Right lung (tissue), 10 donors: ENCODE measurements around the gene RPL39L. TPM values are rescaled to one million over a fixed set of nuclear protein-coding genes. Genes with fewer than 3 reads are reported as not detected.
"Not testable (repeated sequence)": the region's sequence is repeated elsewhere in the genome, so short reads cannot be mapped to it uniquely, and the experiment has no call there.

ENCODE experiments used
- DNase-seq, 2 donors: peaks; one replicate each; pipeline ENCODE4 v3.0.0-alpha.2; 2013
- long read RNA-seq, 8 donors: transcript quantifications; one replicate each; lab custom pipeline, GENCODE V29; 2026
- polyA plus RNA-seq, 5 donors: library from polyadenylated mRNA; unstranded; fragments of 120-200 nt; gene quantifications; one replicate each; pipeline versions ENCODE4 v1.2.1 to v1.2.3, GENCODE V29; 2013; ENCODE audit warnings: inconsistent platforms in 1 of 5, low replicate concordance in 1 of 5; ENCODE audit not compliant: insufficient read length in 5 of 5, insufficient read depth in 1 of 5

The RPL39L gene
- polyA plus RNA-seq: 10 to 100 TPM; 12.8 to 17.7 (median 16.7) TPM
- long read RNA-seq, donor 1, transcript RPL39L-201 (3 exons, 756 nt): major isoform, 20 of 21 reads
- long read RNA-seq, donor 1, partial matches to known transcripts: 0 of 21 reads
- long read RNA-seq, donor 1, other reads (novel, unspliced or antisense): 0 of 21 reads
- long read RNA-seq, donor 2, transcript RPL39L-201 (3 exons, 756 nt): major isoform, 7 of 7 reads
- long read RNA-seq, donor 2, partial matches to known transcripts: 0 of 7 reads
- long read RNA-seq, donor 2, other reads (novel, unspliced or antisense): 0 of 7 reads
- long read RNA-seq, donor 3, transcript RPL39L-201 (3 exons, 756 nt): major isoform, 12 of 12 reads
- long read RNA-seq, donor 3, partial matches to known transcripts: 0 of 12 reads
- long read RNA-seq, donor 3, other reads (novel, unspliced or antisense): 0 of 12 reads
- long read RNA-seq, donor 4, transcript RPL39L-201 (3 exons, 756 nt): major isoform, 9 of 9 reads
- long read RNA-seq, donor 4, partial matches to known transcripts: 0 of 9 reads
- long read RNA-seq, donor 4, other reads (novel, unspliced or antisense): 0 of 9 reads
- long read RNA-seq, donor 5, transcript RPL39L-201 (3 exons, 756 nt): major isoform, 21 of 22 reads
- long read RNA-seq, donor 5, partial matches to known transcripts: 0 of 22 reads
- long read RNA-seq, donor 5, other reads (novel, unspliced or antisense): 0 of 22 reads
- long read RNA-seq, donor 6, transcript RPL39L-201 (3 exons, 756 nt): major isoform, 11 of 11 reads
- long read RNA-seq, donor 6, partial matches to known transcripts: 0 of 11 reads
- long read RNA-seq, donor 6, other reads (novel, unspliced or antisense): 0 of 11 reads
- long read RNA-seq, donor 7, transcript RPL39L-201 (3 exons, 756 nt): major isoform, 9 of 9 reads
- long read RNA-seq, donor 7, partial matches to known transcripts: 0 of 9 reads
- long read RNA-seq, donor 7, other reads (novel, unspliced or antisense): 0 of 9 reads
- long read RNA-seq, donor 8, partial matches to known transcripts: 0 of 4 reads
- long read RNA-seq, donor 8, other reads (novel, unspliced or antisense): 0 of 4 reads

DNA sequence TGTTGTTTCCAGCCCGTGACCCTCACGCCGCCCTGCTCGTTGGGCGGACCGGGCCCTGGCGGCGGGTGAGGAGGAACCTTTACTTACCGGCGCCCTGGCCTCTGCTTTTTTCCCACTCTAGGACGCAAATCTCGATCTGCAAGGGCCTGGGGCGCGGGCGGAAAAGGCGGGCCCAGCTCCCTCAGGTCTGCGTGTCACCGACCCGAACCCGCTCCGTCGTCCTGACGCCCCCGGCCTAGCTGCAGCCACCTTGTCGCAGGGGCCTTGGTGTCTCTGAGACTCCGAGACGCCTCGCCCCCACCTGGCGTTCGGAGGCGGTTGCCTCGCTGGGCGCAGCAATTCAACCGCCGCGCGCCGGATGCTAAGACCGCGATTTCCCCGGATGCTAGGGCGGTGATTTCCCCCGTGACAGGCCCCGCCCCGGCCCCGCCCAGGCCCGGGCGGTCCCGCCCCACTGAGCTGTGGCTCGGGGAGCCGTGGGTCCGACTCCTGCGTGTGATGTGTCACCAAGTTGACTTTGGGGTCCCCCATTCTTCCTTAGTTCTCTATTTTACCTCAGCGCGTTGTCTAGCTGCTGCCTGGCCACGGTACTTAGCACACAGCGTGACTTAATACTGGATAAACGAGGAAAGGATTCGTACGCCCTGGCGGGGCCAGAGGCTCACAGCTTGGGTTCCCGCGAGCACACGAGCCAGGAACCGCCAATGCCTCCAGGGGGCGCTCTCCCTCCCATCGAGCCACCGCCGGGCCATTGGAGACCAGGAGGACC is at the start of gene RPL39L:
Gene RPL39L (minus strand): TSS at position 371 of the 769 bp plus-strand sequence. CDS start 18,196 bp downstream, outside the sequence.
- peak; percentile 81 to 82 for DNase-seq

DNA sequence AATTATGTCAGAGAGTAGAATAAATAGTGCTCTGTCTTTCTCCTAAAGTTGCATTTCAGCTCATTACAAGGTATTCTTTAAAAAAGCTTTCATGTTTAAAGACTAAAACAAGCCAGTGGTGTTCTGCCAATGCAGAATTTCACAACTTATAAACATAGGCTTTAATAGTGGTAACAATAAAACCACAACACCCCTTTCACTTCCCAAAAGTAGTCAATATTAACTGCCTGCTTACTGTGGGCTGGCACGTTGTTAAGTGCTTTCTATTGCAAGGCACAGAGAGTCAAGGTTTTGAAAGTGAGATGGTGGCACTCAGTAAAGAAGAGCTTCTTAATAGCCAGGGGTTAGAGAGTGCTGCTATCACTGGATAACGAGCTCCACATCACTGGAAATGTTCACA is 49.6 kb upstream of the RPL39L start:
- no peak for DNase-seq

DNA sequence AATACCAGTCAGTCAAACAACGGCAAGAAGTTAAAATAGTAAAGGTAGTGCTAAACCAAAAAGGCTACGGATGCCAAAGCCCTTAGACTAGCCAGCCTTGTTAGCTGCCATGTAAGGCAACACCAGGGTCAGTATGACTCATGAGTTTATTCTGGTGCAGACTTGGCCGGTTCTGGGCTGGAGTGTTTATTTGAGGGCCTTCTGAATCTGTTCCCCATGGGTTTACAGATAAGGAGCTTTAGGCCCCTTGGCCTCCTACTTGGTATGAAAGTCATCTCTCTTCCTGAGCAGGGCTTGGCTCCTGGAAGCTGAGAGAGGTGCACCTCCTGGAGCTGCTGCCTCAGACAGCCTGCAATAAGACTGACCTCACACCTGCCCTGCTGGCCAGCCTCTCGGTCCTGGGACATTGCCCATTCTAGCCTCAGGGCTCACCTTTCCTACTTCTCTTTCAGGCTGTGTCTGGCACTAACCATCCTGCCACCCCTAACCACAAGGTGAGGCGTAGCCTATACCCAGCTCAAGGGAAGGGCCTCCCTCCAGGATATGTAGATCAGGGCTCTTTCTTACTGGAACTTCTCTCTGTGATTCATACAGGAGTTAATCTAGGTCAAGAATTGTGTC is 47.6 kb upstream of the RPL39L start:
- DNase-seq: no peak

DNA sequence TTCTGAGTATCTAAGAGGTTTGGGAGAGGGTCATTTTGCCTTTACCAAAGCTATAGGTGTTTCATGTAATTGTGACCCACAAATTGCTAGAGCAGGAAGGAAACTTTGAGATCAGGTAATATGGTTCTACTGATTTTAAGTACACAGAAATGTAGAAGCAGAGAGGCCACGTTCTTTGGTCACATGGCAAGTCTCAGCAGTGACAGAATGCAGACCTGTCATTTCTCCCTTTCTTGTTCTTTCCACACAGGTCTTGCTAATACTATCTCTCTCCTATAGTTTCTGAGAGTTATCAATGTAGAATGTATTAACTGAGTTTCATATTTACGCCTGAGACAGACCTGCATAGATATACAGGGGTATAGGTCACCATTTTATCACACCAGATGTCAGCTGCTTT is 47.1 kb upstream of the RPL39L start:
- DNase-seq: no peak

DNA sequence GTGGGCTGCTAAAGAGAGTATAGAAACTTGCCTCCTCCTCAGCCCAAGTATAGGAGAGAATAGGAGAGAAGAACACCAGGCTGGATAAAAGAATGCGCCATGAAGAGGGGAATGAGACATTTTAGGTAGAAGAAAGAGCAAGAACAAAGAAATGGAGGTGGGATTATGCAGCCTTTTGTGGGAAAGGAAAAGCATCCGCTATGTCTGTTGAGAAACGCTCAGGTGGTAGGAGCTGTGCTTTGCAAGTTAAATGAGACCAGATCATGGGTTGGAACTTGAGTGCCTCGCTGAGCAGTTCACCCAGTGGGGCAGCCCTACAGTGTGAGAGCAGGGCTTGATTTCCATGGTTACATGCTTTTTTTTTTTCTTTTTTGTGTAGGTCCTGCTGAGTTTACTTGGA is 46.5 kb upstream of the RPL39L start:
- no peak for DNase-seq

DNA sequence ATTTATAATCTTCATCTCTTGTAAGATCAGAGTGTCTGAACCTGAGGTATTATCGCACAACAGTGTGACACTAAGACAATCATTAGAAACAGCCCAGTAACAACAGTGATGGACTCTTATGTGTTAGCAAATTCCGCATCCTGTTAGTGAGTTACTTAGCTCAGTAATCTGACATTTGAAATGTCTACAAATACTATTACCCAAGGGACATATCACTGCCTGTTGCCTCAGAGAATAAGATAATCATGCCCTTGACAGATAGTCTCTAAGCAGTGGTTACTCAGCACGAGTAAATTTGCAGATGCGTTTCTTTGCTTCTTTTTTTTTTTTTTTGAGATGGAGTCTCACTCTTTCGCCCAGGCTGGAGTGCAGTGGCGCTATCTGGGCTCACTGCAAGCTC is 44.6 kb upstream of the RPL39L start:
- no peak for DNase-seq

DNA sequence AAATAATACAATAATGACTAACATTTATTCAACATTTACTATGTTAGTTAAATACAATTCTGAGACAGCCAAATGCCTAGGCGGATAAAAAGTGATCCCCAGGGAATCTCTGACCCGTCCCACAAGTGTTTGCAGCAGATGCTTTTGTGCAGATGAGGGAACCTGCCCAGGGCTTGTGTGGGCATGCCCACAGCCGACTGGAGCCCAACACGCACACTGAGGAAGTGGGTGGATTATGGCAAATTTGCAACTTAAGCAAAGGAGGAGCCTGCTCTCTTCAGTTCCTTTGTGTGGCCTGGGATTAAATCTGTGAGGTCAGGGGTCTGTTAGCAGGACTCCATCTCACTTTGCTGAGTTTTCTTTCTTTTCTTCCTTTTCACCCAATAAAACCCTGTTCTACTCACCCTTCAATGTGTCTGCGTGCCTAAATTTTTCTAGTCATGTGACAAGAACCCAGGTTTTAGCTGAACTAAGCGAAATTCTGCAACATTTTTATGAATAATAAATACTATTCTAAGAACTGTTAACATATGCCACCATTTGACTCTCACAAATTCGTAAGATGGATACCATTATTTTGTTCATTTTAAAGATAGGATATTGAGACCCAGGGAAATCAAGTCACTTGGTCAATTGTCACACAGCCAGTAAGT is 44.0 kb upstream of the RPL39L start:
- no peak for DNase-seq

DNA sequence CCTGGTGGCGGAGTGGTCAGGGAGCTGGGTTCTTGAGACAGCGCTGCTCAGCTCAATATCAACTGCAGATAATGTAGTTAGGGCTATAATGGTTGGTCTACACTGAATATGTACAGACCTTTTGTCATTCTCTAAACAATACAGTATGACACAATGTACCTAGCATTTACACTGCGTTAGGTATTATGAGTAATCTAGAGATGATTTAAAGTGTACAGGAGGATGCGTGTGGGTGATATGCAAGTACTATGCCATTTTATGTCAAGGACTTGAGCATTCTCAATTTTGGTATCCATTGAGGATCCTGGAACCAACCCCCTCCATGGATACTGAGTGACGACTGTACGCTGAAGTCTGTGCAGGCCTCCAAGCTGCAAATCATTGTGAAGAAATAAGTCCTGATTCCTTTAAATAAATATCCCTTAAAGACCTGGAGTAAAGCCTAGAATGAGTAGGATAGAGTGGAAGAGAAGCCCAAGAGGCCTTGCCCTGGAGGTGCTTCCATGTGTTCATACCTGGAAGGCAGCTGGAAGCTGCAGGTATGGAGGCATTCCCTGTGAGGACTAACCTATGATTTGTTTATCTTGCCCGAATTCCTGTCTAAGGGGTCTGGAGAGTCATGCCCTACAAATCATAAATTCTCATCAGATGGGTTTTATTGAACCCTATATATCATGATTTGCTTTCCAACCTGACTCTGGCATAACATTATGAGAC is 42.3 kb upstream of the RPL39L start:
- no peak for DNase-seq

DNA sequence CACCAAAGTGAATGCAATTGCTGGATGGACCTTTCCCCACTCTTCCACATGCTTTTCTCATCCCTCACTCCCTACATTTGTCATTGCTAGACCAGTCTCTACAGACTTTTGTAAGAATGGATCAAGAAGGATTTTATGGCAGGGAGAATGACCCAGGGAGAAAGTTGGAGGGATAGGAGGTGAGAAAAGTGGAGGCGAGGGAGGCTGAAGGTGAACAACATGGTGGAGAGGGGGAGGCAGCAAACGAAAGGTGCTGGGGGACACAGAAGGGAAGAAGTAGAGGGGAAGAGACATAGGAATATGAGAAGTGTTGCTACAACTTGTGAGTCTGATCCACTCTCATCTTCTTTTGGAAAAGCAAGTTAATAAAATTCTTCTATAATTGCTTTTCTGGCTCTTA is 33.6 kb upstream of the RPL39L start:
- no peak for DNase-seq

DNA sequence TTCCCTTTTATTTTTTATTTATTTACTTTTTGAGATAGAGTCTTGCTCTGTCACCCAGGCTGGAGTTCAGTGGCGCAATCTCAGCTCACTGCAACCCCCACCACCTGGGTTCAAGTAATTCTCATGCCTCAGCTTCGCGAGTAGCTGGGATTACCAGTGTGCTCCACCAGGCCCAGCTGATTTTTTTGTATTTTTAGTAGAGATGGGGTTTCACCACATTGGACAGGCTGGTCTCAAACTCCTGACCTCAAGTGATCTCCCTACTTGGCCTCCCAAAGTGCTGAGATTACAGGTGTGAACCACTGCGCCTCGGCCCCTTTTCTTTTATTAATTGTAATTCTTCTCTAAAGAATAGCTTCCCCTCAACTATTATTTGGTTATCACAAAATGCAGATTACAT is 31.6 kb upstream of the RPL39L start:
- not testable (repeated sequence) for DNase-seq

DNA sequence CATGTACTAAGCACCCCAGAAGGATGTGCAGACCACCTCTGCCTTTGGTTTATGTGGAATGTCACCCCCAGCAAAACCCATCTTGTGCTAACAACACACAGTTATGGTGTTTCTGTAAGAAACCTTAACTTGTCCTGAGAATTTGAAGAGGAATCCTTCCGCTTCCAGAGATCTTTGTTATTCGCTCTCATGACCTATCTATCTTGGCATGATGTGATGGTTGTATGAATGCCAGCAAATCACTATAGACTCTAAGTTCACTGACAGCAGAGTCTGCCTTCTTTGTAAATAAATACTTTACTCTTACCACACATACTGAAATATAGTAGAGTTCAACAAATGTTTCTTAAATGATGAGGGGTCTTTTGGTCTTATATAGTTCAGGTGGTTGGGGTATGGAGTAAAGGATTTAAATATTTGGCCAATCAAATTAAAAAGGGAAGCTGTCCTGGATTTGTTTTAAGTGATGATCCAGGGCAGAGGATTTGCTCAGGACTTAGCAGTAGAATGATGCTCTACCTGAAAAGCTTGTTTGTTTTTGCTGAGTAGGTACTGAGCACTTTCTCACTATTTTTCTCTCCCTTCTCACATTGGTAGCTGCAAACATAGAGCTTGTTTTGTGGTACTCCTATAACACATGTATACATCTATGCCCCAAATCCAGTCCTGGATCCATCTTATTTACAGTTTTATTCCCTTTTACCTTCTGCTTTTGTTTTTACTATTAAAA is 30.1 kb upstream of the RPL39L start:
- DNase-seq: no peak

DNA sequence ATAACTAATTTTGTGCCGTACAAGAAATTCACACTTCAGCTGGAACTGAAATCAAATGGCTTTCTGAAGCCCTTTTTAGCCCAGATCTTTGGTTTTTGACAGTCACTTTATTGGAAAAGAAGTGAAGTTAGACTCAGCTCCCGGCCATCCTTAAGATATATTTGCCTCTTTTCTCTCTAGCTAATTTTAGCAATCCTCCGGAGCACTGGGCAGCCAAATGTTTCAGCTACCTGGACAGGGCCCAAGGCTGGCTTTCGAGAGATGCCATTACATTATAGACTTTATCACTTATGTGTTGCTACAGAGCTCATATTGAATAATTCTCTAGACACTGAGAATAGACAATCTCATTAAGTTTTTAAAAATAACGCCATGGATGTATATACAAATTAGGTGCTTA is 28.5 kb upstream of the RPL39L start:
- no peak for DNase-seq

DNA sequence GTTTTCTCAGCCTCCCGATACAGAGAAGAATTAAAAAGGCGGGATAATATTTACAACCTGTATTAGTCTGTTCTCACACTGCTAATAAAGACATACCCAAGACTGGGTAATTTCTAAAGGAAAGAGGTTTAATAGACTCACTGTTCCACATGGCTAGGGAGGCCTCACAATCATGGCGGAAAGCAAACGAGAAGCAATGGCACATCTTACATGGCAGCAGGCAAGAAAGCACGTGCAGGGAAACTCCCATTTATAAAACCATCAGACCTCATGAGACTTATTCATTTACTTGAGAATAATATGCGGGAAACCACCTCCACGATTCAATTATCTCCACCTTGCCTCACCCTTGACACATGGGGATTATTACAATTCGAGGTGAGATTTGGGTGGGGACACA is 27.5 kb upstream of the RPL39L start:
- no peak for DNase-seq

DNA sequence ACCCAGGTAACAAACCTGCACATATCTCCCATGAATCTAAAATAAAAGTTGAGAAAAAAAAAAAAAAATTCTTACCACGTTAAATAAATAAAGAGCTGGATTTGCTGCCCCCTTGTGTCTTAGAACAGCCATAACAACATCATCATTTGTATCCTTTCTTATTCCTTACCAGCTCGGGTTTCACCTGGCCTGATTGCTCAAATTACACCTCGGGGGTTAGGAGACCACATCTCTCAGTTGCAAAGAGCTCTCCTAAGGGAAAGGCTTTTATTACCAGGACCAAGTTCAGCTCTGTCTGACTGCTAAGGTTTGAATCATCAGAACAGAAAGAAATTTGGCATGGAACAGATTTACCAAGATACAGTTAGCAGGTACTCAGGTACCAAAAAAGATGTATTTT is 25.8 kb upstream of the RPL39L start:
- peak; percentile 29 to 45 for DNase-seq

DNA sequence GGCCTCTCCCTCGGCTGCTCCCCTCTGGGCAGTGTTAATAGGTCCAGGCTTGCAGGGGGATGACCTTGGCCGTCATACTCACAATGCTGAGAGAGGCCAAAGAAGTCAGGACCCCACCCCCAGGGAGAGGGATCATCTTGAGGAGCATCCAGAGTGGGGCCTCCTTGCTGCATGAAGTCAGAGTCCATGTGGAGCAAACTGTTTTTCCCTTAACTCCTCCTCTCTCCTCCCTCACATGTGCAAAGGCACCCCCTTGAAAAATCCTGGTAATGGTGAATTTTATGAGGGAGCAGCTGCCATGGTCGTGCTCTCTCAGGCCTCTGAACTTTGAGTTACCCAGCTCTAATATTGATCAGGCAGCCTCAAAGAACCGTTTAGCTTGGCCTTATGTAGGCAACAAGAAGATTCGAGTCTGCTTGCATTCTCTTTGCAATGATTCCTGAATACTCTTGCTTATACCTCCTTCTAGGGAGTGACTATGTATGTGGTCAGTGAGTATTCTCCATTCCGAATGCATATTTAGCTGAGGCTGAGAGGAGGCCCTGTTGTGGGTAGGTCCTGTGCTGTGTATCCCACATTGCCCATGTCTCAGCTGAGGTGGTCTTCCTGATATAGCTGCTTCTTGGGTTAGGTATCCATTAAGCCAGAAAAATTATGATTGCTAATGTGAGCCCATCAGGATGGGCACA is 23.1 kb upstream of the RPL39L start:
- DNase-seq: no peak

DNA sequence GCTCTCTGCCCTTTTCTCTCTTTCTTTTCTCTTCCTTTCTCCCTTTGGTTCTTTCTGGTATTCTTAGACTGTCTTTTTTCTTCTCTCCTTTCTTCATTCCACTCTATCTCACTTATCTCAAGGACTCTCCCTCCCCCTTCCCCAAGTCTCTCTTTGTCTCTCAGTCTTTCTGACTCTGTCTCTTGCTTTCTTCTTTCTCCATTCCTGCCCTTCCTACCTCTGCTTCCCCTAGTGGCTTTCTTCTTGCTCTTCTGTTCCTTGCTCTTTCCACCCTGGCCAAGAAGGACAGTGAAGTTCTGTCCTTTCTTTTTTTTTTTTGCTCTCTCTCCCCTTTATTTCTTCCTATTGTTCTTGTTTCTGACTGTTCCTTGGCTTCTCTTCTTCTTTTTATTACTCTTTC is 22.3 kb upstream of the RPL39L start:
- no peak for DNase-seq

DNA sequence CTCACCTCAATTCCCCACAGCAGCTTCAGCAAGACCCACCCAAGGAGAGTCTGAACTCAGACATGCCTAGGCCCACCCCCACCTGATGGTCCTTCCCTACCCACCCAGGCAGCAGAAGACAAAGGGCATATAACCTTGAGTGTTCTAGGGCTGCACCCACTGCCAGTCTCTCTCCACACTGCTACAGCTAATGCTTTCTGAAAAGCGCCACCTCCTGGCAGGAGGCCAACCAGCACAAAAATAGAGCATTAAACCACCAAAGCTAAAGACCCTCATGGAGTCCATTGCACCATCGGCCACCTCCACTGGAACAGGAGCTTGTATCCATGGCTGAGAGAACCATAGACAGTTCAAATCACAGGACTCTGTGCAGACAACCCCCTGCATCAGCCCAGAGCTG is 11.3 kb upstream of the RPL39L start:
- no peak for DNase-seq

DNA sequence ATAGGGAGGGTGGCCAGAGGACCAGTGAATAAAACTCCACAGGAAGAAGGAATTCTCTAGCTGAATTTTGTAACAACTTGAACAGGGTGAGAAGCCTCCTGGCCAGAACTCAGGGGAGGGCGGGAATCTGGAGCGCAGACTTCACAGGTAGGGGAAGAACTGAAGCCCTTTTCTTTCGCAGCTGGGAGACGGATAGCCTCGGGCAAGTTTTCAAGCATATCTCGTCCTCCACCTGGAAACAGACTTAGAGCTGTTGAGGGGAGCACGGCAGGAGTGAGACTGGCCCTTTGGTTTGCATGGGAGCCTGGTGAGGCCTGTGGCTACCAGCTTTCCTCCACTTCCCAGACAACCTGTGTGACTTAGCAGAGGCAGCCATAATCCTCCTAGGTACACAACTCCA is 10.9 kb upstream of the RPL39L start:
- DNase-seq: no peak

DNA sequence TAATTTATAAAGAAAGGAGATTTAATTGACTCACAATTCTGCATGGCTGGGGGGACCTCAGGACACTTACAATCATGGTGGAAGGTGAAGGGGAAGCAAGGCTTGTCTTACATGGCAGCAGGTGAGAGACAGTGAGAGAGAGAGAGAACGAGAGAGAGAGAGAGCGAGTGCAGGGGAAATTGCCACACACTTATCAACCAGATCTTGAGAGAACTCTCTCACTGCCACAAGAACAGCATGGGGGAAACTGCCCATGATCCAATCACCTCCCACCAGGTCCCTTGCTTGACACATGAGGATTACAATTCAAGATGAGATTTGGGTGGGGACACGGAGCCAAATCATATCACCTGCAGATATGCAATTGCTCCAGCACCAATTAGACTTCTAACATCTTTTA is 7.1 kb upstream of the RPL39L start:
- DNase-seq: no peak
